ENCODE results near the gene SUSD1.

DNA sequence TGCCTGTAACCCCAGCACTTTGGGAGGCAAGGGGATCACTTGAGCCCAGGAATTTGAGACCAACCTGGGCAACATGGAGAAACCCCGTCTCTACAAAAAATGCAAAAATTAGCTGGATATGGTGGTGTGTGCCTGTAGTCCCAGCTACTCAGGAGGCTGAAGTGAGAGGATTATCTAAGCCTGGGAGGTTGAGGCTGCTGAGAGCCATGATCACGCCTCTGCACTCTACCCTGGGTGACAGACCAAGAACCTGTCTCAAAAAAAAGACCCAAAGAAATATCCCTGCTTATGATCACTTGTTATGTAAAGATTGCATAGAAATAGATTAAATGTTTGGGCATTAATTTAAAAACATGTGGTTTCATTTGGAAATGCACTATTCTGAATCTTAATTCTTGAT lies 153.4 kb downstream of the SUSD1 start:
- TF ChIP-seq POLR2AphosphoS5 (IDR thresholded peaks at IDR 0.05) (no peak), POLR2A (IDR thresholded peaks at IDR 0.05) (no peak)

Data from upper lobe of left lung (tissue), 4 donors.